Glutamatergic neuron (in vitro differentiated cells): ENCODE data around the gene MYO9B. TPM values are rescaled to one million over a fixed set of nuclear protein-coding genes. Genes with fewer than 3 reads are reported as not detected.
"Not testable (repeated sequence)": the region's sequence is repeated elsewhere in the genome, so short reads cannot be mapped to it uniquely, and the experiment has no call there.

Experiments used
- DNase-seq: peaks from one replicate; pipeline ENCODE4 v3.0.0; 2022
- H3K27ac Mint-ChIP-seq: one replicate; pipeline ENCODE4 v1.8.0; 2020; ENCODE audit warnings: mild to moderate bottlenecking, mixed read lengths, inconsistent platforms; ENCODE audit not compliant: unreplicated experiment
- H3K27me3 Mint-ChIP-seq: one replicate; pipeline ENCODE4 v1.8.0; 2020; ENCODE audit warnings: mild to moderate bottlenecking, moderate library complexity, mixed read lengths, inconsistent platforms; ENCODE audit not compliant: unreplicated experiment
- H3K36me3 Mint-ChIP-seq: one replicate; pipeline ENCODE4 v1.8.0; 2020; ENCODE audit warnings: mild to moderate bottlenecking, mixed read lengths, inconsistent platforms; ENCODE audit not compliant: unreplicated experiment
- H3K4me1 Mint-ChIP-seq: one replicate; pipeline ENCODE4 v1.8.0; 2020; ENCODE audit warnings: mild to moderate bottlenecking, low read depth, mixed read lengths, inconsistent platforms; ENCODE audit not compliant: unreplicated experiment
- H3K4me3 Mint-ChIP-seq: one replicate; pipeline ENCODE4 v1.8.0; 2020; ENCODE audit warnings: mild to moderate bottlenecking, mixed read lengths, inconsistent platforms; ENCODE audit not compliant: unreplicated experiment
- H3K9me3 Mint-ChIP-seq: one replicate; pipeline ENCODE4 v1.8.0; 2020; ENCODE audit warnings: mild to moderate bottlenecking, moderate library complexity, mixed read lengths, inconsistent platforms; ENCODE audit not compliant: unreplicated experiment
- CTCF ChIP-seq: fragments of 200-600 bp; sonication (generic); IDR thresholded peaks from one replicate; pipeline ENCODE4 v1.5.0; 2021; ENCODE audit not compliant: partially characterized antibody, unreplicated experiment
- total RNA-seq: library from RNA; stranded (reverse); fragmentation: NEBNext Ultra II Directional; extraction: Animal tissue kit (Norgen Biotek cat#: 25700); gene quantifications from one replicate; pipeline ENCODE4 v1.2.1, GENCODE V29; 2021; ENCODE audit not compliant: unreplicated experiment

Gene MYO9B
- total RNA-seq, 1 donor from 2014 or later, result 237 TPM

- Mint-ChIP-seq H3K27ac (no peak overlapping the region), H3K27me3 (peaks cover 8% of the 10 kb centered on the region)
Observed at GRCh38 chr19:17088552-17088951, 13.0 kb downstream of the MYO9B start.

GRCh38 chr19:17090583-17090982, 15.0 kb downstream of the MYO9B start:
- H3K27me3 Mint-ChIP-seq, result peaks cover 5% of the 10 kb centered on the region
- peaks cover 17% of the 10 kb centered on the region for H3K4me1 Mint-ChIP-seq
- no peak for TF ChIP-seq CTCF
- no peak for DNase-seq
- no peak overlapping the region for H3K4me3 Mint-ChIP-seq
- no peak overlapping the region for H3K27ac Mint-ChIP-seq
- H3K9me3 Mint-ChIP-seq, result peaks cover 9% of the 10 kb centered on the region
- no peaks in the 10 kb centered on the region for H3K36me3 Mint-ChIP-seq

More at GRCh38 chr19:17088552-17088951, 13.0 kb downstream of the MYO9B start:
- H3K9me3 Mint-ChIP-seq, result peaks cover 9% of the 10 kb centered on the region
- no peak overlapping the region for H3K4me3 Mint-ChIP-seq
- no peak for DNase-seq
- no peaks in the 10 kb centered on the region for H3K36me3 Mint-ChIP-seq
- no peak for TF ChIP-seq CTCF
- H3K4me1 Mint-ChIP-seq, result peaks cover 26% of the 10 kb centered on the region

GRCh38 chr19:17091758-17092333, 16.3 kb downstream of the MYO9B start:
- Mint-ChIP-seq H3K4me1 (peaks cover 10% of the 10 kb centered on the region), H3K27ac (peak overlapping the region; percentile 38), H3K36me3 (no peaks in the 10 kb centered on the region), H3K4me3 (no peak overlapping the region), H3K27me3 (peaks cover 5% of the 10 kb centered on the region), H3K9me3 (peaks cover 7% of the 10 kb centered on the region)
- no peak for DNase-seq
- TF ChIP-seq CTCF, result no peak

GRCh38 chr19:17092696-17093095, 17.1 kb downstream of the MYO9B start:
- Mint-ChIP-seq H3K27ac (no peak overlapping the region), H3K4me1 (peaks cover 8% of the 10 kb centered on the region), H3K4me3 (no peak overlapping the region), H3K9me3 (peaks cover 5% of the 10 kb centered on the region), H3K36me3 (no peaks in the 10 kb centered on the region), H3K27me3 (peaks cover 1% of the 10 kb centered on the region)
- no peak for TF ChIP-seq CTCF
- no peak for DNase-seq

GRCh38 chr19:17094694-17095093, 19.1 kb downstream of the MYO9B start:
- H3K4me3 Mint-ChIP-seq, DNase-seq, H3K36me3 Mint-ChIP-seq, H3K27ac Mint-ChIP-seq, H3K4me1 Mint-ChIP-seq, H3K9me3 Mint-ChIP-seq, H3K27me3 Mint-ChIP-seq: not testable (repeated sequence)
